Femur (tissue), 1 donor: Measurements from ENCODE around the gene HNRNPA2B1.

Experiments used
- DNase-seq: peaks from one replicate; pipeline ENCODE4 v3.0.0-alpha.2; 2017

Gene HNRNPA2B1

DNA sequence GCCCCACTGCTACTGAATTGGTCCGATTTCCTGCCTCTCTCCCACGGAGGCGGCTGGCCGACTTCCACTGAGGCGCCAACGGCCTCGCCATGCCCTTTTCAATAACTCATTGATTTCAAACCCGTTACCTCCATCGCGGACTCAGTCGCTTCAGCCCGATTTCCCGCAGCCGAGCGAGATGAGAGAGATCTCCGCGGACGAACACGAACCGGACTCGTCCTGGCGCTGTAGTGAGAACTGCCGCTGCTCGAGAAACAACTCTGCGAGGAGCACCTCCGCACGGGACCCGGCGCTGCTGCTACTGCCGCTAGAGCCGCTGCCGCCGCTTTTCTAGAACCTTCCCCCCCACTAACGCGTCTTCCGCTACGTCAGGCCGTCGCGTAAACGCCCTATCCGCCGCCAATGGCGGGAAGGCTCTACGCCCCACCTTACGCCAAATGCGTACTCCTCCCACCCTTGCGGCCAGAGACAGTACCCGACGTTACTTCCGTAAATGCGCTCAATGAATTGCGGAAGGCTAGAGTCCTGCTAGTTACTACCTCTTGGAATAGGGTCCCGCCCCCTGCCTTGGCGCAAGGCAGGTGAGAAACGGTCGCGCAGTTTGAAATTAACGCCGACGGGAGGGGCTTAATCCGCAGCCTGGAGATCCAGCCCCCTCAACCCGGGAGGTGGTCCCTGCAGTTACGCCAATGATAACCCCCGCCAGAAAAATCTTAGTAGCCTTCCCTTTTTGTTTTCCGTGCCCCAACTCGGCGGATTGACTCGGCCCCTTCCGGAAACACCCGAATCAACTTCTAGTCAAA, at the start of gene HNRNPA2B1:
HNRNPA2B1 (minus strand) TSS at position 303 of the 803 bp plus-strand sequence; CDS start at position 134, 169 bp downstream.
- peak; percentile 99 for DNase-seq

DNA sequence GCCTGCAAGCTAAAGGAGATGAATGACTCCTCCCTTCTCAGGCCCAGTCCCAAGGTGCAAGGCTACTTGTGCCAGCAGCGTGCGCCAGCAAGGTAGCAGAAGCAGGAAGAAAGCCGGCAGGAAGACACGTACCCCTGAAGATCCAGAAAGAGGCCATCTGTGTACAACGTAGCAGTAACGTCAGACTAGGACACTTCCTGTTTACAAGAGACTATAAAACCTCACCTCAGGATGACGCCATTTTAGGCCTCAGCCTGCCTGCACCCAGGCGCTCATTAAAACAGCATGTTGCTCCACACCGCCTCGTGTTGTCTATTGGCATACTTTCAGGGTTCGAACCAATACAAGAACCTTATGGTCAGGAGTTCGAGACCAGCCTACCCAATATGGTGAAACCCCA, 49.7 kb upstream of the HNRNPA2B1 start:
- no peak for DNase-seq

DNA sequence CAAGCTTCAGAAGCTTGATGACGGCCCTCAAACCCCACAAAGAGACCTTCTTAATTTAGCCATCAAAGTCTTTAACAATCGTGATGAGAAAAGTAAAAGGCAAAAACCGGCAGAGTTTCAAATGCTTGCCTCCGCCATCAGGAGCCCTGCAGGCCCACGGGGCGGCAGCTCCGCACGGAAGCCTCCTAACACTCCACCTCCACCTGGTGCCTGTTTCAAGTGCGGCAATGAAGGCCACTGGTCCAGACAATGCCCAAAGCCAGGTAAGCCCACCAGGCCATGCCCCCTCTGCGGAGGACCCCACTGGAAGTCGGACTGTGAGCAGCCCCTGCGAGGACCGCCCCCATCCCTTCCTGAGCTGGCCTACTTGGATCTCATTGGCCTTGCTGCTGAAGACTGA, 44.6 kb upstream of the HNRNPA2B1 start:
- DNase-seq: no peak

DNA sequence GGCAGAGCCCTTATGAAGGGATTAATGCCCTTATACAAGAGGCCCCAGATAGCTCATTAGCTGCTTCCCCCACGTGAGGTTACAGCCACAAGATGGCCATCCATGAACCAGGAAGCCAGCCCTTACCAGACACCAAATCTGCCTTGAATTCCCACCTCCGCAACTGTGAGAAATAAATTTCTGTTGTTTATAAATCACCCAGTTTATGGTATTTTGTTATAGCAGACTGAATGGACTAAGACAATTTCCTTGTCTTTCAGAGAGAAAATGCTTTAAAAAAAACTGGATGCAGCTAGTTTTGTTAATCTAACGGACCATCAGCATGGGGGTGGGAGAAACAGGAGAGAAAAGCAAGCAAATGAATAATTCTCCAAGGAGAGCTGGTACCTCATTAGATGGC, 37.5 kb upstream of the HNRNPA2B1 start:
- DNase-seq: no peak

DNA sequence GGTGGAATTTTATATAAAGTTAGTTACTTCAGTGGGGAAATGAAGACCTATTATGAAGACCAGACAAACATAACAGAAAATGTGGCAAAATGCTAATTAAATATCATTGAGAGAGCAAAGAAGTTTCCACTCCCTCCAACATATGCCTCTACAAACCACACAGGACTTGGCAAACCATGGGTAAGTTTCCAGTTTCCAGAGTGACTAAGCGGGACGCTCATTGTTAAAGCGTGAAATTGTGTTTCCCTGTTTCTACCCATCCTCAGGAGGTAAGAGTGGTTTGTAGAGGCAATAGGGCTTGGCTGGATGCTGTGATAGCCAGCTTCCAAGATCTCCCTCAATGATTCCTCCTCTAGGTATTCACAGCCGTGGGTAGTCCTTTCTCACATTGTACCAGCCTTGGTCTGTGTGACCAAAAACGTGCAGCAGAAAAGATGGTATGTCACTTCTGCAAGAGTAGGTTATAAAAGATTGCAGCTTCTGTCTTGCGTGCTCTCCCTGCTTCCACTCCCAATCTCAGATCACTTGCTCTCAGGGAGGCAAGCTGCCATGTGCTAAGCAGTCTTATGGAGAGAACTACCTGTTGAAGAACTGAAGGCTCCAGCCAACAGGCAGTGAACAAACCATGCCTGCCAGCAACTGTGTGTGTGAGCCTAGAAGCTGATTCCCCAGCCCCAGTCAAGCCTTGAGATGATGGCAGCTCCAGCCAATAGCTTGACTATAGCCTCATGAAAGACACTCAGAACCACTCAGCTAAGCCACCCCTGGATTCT, 36.7 kb upstream of the HNRNPA2B1 start:
- DNase-seq: no peak

DNA sequence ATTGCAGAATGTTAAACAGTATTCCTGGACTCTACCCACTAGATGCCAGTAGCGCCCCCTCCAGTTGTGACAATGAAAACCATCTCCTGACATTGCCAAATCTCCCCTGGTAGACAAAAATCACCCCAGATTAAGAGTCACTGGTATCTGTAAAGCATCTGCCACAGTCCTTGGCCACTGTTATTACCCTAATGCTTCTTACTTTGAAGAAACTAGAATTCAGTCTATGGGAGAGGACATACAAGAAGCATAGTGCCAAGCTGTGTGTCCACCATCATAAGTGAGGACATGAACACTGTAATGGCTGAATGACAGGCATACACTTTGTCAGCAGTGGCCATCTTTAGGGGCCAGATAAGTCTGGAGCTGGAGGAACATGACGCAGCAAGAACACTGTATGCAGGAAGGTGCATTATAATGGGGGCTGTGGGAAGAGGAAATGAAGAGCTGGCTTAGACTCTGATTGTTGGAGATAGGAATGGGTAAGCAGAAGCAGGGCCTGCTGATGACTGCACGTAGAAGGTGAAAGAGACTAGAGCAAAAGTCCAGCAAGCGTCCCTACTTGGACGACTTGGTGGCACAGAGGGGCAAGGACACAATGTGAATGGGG, 33.5 kb upstream of the HNRNPA2B1 start:
- DNase-seq: no peak

DNA sequence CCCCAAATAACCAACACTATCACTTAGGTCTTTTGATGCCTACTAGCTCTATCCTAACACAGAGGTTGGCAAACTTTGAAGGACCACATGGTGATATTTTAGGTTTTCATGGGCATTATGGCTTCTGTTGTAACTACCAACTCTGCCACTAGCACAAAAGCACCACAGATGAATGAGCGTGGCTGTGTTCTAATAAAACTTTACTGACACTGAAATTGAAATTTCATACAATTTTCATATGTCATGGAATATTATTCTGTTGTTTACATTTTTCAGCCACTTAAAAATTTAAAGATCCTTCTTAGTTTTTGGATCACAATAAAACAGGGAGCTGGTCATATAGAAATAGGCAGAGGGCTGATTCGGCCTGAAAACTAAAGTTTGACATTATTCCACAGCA, 27.4 kb upstream of the HNRNPA2B1 start:
- DNase-seq: no peak

DNA sequence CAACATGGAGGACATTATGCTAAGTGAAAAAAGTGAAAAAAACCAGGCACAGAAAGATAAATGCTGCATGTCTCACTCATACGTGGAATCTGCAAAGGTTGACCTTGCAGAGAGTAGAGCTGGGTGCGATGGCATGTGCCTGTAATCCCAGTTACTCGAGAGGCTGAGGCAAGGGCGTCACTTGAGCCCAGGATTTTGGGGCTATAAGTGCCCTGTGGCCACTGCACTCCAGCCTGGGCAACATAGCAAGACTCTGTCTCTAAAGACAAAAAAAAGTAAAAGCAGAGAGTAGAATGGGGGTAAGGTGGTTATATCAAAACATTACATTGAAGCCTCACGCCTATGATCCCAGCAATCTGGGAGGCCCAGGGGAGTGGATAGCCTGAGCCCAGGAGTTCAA, 23.8 kb upstream of the HNRNPA2B1 start:
- no peak for DNase-seq

DNA sequence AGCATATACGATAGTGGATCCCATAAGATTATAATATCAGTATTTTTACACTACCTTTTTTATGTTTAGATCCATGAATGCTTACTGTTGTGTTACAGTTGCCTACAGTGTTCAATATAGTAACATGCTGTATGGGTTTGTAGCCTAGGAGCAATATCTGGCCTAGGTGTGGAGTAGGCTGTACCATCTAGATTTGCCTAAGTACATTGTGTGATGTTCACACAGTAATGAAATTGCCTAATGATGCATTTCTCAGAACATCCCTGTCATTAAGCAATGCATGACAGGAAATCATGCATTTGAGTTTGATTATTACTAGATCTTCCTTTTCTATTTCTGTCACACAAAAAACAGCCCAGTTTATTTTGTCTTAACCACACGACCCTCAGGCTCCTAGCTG, 15.5 kb upstream of the HNRNPA2B1 start:
- no peak for DNase-seq

DNA sequence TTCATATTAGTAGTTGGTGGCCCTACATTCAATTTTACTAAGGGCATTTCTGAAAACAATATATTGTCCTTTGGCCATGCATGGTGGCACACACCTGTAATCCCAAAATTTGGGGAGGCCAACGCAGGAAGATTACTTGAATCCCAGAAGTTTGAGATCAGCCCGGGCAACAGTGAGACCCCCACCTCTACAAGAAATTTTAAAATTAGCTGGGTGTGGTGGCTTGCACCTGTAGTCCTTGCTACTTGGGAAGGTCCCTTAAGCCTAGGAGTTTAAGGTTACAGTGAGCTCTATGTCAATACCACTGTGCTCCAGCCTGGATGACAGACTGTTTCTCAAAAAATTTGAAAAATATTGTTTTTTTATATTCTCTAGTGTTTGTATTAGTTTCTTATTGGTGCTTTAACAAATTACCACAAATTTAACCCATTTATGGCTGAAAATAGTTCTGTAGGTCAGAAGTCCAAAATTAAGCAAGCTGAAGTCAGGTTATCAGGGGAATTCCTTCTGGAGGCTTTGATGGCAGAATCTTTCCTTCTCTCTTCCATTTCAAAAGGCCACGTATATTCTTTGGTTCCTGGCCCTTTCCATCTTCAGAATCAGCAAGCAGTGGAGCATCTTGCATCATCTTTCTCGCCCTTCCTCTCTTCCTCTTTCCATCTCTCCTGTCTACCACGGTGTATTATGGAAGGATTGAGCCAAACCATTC, 13.4 kb upstream of the HNRNPA2B1 start:
- no peak for DNase-seq

DNA sequence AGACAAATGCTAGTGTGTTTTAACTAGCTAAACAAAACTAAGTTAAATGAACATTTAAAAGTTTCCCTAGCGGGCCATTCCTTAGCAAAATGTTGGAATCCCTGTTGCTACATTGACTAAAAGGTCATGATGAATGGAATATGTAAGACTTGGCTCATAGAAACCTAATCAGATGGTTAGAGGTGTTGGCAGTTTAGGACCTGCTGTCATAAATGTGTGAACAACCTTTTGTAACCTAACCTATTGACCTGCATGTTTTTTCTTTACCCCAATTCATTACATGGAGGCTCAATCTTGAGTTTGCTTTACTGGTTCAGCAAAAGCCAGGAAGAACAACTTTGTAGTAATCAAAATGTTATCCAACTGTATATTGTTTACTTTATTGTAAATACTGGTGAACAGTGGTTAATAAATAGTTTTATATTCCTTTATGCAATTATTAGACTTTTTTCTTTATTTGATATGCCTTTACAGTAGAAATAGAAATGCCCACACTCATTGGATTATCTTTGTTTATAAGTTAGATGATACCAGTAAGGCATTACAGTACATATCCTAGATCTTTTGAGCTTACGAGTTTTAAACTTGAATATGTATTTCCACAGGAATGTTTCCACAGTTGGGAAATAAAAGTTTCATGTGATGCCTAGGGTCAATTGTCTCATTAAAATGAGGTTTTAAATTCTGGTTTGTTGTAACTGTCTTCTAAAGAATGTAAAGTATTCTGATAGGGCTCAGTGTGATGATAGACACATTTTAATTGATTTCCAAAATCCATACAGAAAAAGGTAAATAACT, 12.6 kb upstream of the HNRNPA2B1 start:
- DNase-seq: no peak

DNA sequence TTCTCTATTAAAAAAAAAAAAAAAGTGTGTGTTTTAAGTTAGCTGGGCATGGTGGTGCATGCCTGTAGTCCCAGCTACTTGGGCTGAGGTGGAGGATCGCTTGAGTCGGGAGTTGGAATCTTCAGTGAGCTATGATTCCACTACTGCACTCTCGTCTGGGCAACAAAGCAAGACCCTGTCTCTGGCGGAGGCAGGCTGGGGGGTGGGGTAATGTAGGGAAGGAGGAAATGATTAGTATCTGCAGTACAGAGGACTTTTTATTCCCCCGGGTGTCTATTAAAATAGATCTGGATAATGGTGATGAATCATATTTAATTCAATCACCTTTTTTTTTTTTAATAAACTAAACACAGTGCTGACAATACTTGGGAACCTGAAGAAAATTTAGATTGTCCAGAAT, 7.5 kb upstream of the HNRNPA2B1 start:
- DNase-seq: no peak

DNA sequence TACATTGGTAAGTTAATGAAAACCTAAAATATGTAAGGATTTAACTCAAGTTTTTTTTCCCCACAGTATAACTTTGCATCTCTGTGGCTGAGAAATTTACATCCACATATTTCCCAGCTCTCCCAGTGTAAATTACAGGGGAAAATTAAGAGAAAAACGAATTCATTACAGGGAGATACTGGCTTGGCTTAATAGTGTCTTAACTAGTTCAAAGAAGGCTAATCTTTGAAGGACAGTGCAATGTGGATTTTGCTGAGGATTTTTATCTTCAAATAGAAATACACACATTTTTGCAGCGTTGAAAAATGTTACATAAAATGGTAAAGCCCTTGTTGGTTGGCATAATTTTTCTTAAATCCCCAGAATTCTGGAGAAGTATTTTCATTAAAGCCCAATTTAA, 2.5 kb upstream of the HNRNPA2B1 start:
- no peak for DNase-seq

DNA sequence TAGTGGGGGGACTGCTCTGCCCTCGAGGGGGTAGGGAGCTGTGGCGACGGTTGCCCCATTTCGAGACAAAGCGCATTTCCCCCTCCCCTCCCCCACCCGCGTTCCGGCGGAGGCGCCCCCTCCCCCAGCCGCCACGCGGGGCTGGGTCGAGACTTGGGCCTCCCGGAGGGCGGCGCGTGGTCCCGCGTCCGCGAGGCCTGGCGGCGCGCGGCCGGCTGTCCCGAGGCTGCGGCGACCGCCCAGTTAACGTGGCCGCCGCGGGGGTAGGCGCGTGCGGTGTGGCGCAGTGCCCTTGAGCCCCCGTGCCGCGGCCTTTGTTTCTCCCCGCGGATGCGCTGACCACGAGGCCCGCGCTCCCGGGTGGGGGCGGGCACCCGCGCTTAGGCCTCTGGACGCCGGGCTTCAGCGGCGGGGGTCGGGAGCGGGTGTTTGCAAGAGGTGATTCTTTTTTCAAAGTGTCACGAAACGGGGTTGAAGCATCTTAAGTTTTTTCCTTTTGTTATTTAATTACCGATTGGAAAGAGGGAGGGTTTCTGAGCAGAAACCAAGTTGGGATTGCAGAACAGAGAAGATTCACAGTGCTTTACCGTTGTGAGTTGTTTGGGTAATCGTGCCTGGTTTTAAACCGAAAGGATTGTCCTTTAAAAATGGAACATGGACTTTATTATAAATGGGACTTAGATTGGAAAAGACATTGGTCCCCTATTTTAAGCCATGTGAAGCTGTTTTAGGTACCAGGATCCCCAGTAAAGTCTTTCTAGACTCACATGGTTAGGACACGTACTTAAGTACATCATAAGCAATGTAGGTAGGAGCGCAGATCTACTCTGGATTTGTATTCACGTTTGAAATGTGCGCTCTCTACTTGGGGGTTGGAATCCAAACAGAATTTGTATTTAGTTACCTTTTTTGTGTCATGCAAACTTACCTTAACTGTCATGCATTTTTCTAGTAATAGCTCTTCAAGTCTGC, 1.8 kb upstream of the HNRNPA2B1 start:
- DNase-seq: peak; percentile 75

DNA sequence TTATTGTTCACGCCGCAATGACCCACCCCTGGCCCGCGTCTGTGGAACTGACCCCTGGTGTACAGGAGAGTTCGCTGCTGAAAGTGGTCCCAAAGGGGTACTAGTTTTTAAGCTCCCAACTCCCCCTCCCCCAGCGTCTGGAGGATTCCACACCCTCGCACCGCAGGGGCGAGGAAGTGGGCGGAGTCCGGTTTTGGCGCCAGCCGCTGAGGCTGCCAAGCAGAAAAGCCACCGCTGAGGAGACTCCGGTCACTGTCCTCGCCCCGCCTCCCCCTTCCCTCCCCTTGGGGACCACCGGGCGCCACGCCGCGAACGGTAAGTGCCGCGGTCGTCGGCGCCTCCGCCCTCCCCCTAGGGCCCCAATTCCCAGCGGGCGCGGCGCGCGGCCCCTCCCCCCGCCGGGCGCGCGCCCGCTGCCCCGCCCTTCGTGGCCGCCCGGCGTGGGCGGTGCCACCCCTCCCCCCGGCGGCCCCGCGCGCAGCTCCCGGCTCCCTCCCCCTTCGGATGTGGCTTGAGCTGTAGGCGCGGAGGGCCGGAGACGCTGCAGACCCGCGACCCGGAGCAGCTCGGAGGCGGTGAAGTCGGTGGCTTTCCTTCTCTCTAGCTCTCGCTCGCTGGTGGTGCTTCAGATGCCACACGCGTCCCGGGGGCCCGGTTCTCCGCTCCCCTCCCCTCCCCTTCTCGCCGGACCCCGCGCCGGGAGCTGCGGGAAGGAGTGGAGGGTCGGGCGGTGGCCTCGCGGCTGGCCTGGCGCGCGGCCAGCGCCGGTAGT, 887 bp upstream of the HNRNPA2B1 start, which contains the start of gene CBX3:
CBX3 (plus strand) TSS at position 499 of the 772 bp plus-strand sequence. CDS start 1,254 bp downstream, outside the sequence.
- DNase-seq: peak; percentile 95

DNA sequence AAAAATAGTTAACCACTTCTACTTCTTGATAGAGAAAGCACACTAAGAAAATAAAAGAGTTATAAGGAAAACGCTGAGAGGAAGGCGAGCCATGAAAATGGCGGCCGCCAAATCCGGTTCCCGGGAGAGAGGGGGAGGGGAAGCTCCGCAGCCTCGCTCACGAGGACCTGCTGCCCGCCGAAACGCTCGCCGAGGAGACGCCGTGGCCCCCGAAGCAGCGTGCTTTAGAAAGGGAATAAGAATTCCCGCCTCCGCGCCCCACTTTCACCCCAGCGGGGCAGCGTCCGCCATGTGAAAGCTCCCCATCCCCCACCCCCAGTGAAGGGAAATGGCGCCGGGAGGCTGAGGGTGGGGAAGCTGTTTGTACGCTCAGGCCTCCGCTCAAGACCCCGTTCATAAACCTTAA, 505 bp downstream of the HNRNPA2B1 start:
- peak; percentile 84 for DNase-seq

DNA sequence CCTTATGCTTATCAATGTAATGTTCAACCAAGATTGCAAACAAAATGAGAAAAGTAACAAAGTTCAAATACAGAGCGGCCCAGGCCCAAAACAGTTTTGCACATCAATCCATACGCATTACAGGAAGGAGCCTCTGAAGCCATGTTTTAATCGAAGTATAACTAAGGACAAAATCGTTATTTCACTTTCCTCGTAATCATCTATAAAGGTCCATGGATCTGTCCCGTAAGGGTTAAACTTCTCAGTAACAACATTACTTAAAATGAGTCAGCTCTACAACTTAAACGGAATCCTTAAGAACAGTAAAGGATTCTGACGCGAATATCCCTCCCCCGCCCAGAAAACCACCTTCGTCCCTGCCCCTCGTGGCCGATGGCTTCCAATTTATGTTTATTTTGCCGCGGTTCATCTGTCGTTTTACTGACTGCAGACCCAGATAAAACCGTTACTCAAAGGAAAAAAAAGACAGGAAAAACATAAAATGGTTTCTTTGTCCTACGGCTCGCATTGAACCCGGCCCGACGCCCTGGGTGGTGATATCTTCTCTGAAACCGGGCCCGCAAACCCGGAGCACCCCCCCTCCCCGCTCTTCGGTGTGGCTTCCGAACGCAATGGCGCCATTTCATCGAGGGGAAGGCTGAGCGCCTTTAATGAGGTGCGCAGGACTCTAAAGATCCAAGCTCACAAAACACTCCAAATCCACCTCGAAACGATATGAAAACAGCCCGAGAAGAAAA, 1.1 kb downstream of the HNRNPA2B1 start:
- DNase-seq: peak; percentile 84

DNA sequence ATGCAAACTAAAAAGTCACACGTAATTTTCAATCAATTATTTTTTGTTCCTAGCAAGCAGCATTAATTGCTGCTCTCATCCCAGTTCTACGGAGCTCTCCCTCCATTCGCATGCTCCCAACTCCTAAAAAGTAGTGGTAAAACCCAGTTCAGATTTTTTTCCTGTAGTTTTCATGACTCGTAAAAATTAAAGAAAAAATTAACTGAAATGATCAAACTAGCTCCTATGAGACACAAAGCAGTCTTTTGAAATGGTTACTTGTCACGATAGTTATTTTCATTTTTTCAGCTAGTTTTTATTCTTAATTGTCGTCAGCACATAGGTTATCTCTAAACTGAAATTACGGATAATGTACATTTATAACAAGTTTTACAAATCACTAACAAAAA, 1.8 kb downstream of the HNRNPA2B1 start:
- DNase-seq: no peak

DNA sequence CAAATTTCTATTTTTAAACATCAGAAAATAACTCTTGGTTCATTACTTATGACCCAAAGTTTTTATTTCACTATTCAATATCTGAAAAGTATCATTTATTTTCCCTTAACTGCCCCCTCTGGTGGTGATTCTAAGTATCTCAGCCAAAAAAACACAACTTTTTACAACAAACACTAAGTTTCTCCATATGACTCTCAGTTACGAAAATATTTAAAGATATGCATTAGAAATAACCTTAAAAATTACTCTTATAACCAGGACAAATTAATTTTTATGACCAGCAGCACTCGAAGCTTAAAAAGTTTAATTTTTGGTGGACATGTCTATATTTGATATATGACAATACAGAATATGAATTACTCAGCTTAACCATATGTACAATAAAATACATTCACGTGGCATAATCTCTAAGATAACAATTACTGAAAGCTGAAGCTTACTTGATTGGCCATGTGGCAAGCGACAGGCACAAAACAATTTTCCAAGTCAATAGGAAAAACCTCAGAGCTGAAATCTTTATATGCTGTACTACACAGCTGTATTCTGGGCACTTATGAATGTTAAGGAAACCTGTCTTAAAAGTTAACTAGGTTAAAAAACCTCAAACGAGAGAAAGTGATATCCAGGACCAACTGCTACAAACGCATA, 2.3 kb downstream of the HNRNPA2B1 start:
- no peak for DNase-seq
